HepG2 (cell line): ENCODE measurements around the gene CABLES2. TPM values are rescaled to one million over a fixed set of nuclear protein-coding genes. Genes with fewer than 3 reads are reported as not detected.
A peak's percentile ranks its signal among the peaks of the same experiment; 100 is the strongest.

Source experiments
- ATF7-NPFF ChIP-seq: sonication (generic); formaldehyde crosslinking; IDR thresholded peaks from 2 replicates; pipeline ENCODE4 v1.8.1; 2023; ENCODE audit warnings: mild to moderate bottlenecking, low read depth, missing genetic modification reagents, moderate library complexity
- GTF3A ChIP-seq: sonication (generic); formaldehyde crosslinking; conservative IDR thresholded peaks from 2 replicates; pipeline ENCODE4 v1.4.0; 2020; ENCODE audit warnings: mild to moderate bottlenecking, missing genetic modification reagents
- NFIC ChIP-seq: IDR thresholded peaks from 2 replicates; pipeline ENCODE4 v1.6.1; 2012; ENCODE audit warnings: mild to moderate bottlenecking, low read length, inconsistent platforms
- PHF21A ChIP-seq: sonication (generic); formaldehyde crosslinking; IDR thresholded peaks from 2 replicates; pipeline ENCODE4 v1.5.0; 2020; ENCODE audit warnings: mild to moderate bottlenecking, missing genetic modification reagents
- TOPORS ChIP-seq: sonication (generic); formaldehyde crosslinking; IDR thresholded peaks from 2 replicates; pipeline ENCODE4 v1.8.0; 2023; ENCODE audit warnings: mild to moderate bottlenecking, missing genetic modification reagents
- ZNF670 ChIP-seq: sonication (generic); formaldehyde crosslinking; IDR thresholded peaks from 2 replicates; pipeline ENCODE4 v1.8.0; 2022; ENCODE audit warnings: mild to moderate bottlenecking, missing genetic modification reagents, borderline replicate concordance
- ZNF674 ChIP-seq: sonication (generic); formaldehyde crosslinking; IDR thresholded peaks from 2 replicates; pipeline ENCODE4 v1.5.0; 2020; ENCODE audit warnings: low read depth, mild to moderate bottlenecking, missing genetic modification reagents
- polyA plus RNA-seq, 8 experiments: library from polyadenylated mRNA; depleted of rRNA in 3 of 8; stranded (reverse) in 7 of 8; unstranded in 1 of 8; fragments of >200 nt; fragmentation: Illumina TruSeq in 4 of 8; extraction: Trizol in 4 of 8; gene quantifications; 2 replicates each; pipeline versions ENCODE4 v1.2.1 to v1.2.3, GENCODE V29; 2011 to 2016; ENCODE audit warnings: low read depth in 4 of 8, missing spikeins in 1 of 8, mixed read lengths in 1 of 8; ENCODE audit not compliant: insufficient read depth in 1 of 8
- total RNA-seq, 5 experiments: library from RNA; depleted of rRNA; stranded (reverse); fragments of >200 nt; fragmentation: Illumina TruSeq; extraction: Trizol; gene quantifications; 2 replicates each; pipeline ENCODE4 v1.2.3, GENCODE V29; 2016; ENCODE audit warnings: low read depth in 1 of 5
- TF ChIP-seq, protein P1 (sequence below): IDR thresholded peaks from 2 replicates; pipeline ENCODE4 v1.6.1; 2016; ENCODE audit warnings: low read depth, missing genetic modification reagents, missing compliant biosample characterization
- TF ChIP-seq, protein P2 (sequence below): sonication (generic); formaldehyde crosslinking; IDR thresholded peaks from 2 replicates; pipeline ENCODE4 v1.4.0; 2020; ENCODE audit warnings: mild to moderate bottlenecking, missing genetic modification reagents
- TF ChIP-seq, protein P3 (sequence below): sonication (generic); formaldehyde crosslinking; IDR thresholded peaks from 2 replicates; pipeline ENCODE4 v1.4.0; 2020; ENCODE audit warnings: missing genetic modification reagents
- TF ChIP-seq, protein P4 (sequence below): sonication (generic); formaldehyde crosslinking; IDR thresholded peaks from 2 replicates; pipeline ENCODE4 v1.5.1; 2020; ENCODE audit warnings: missing genetic modification reagents, mild to moderate bottlenecking, borderline replicate concordance
- TF ChIP-seq, protein P5 (sequence below): fragments of 450-650 bp; IDR thresholded peaks from 2 replicates; pipeline ENCODE4 v1.6.1; 2017; ENCODE audit warnings: mild to moderate bottlenecking
- TF ChIP-seq, protein P6 (sequence below): IDR thresholded peaks from 2 replicates; pipeline ENCODE4 v1.6.1; 2016; ENCODE audit warnings: missing compliant biosample characterization, missing genetic modification reagents, borderline replicate concordance

CABLES2 gene
- total and polyA plus RNA-seq, 2 of the 13 experiments (the other 11 are each of a cell fraction or from before 2014, with no cell fraction given), result 5.2 to 9.7 TPM

- TF ChIP-seq, protein P1, sequence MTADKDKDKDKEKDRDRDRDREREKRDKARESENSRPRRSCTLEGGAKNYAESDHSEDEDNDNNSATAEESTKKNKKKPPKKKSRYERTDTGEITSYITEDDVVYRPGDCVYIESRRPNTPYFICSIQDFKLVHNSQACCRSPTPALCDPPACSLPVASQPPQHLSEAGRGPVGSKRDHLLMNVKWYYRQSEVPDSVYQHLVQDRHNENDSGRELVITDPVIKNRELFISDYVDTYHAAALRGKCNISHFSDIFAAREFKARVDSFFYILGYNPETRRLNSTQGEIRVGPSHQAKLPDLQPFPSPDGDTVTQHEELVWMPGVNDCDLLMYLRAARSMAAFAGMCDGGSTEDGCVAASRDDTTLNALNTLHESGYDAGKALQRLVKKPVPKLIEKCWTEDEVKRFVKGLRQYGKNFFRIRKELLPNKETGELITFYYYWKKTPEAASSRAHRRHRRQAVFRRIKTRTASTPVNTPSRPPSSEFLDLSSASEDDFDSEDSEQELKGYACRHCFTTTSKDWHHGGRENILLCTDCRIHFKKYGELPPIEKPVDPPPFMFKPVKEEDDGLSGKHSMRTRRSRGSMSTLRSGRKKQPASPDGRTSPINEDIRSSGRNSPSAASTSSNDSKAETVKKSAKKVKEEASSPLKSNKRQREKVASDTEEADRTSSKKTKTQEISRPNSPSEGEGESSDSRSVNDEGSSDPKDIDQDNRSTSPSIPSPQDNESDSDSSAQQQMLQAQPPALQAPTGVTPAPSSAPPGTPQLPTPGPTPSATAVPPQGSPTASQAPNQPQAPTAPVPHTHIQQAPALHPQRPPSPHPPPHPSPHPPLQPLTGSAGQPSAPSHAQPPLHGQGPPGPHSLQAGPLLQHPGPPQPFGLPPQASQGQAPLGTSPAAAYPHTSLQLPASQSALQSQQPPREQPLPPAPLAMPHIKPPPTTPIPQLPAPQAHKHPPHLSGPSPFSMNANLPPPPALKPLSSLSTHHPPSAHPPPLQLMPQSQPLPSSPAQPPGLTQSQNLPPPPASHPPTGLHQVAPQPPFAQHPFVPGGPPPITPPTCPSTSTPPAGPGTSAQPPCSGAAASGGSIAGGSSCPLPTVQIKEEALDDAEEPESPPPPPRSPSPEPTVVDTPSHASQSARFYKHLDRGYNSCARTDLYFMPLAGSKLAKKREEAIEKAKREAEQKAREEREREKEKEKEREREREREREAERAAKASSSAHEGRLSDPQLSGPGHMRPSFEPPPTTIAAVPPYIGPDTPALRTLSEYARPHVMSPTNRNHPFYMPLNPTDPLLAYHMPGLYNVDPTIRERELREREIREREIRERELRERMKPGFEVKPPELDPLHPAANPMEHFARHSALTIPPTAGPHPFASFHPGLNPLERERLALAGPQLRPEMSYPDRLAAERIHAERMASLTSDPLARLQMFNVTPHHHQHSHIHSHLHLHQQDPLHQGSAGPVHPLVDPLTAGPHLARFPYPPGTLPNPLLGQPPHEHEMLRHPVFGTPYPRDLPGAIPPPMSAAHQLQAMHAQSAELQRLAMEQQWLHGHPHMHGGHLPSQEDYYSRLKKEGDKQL (CRISPR knock-in tag), result no peak
- TF ChIP-seq TOPORS (CRISPR knock-in tag) (0 out of 2 replicates have a peak, but pooled peaks have one; percentile 9), GTF3A (CRISPR knock-in tag) (no peak), NFIC (no peak), ZNF670 (CRISPR knock-in tag) (no peak; the same call in 1 of the 2 replicates), ZNF674 (CRISPR knock-in tag) (no peak), PHF21A (CRISPR knock-in tag) (peak; percentile 76), ATF7-NPFF (no peak; the same call in 1 of the 2 replicates)
- TF ChIP-seq, protein P2, sequence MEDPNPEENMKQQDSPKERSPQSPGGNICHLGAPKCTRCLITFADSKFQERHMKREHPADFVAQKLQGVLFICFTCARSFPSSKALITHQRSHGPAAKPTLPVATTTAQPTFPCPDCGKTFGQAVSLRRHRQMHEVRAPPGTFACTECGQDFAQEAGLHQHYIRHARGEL, result no peak; the same call in 1 of the 2 replicates
- TF ChIP-seq, protein P3, sequence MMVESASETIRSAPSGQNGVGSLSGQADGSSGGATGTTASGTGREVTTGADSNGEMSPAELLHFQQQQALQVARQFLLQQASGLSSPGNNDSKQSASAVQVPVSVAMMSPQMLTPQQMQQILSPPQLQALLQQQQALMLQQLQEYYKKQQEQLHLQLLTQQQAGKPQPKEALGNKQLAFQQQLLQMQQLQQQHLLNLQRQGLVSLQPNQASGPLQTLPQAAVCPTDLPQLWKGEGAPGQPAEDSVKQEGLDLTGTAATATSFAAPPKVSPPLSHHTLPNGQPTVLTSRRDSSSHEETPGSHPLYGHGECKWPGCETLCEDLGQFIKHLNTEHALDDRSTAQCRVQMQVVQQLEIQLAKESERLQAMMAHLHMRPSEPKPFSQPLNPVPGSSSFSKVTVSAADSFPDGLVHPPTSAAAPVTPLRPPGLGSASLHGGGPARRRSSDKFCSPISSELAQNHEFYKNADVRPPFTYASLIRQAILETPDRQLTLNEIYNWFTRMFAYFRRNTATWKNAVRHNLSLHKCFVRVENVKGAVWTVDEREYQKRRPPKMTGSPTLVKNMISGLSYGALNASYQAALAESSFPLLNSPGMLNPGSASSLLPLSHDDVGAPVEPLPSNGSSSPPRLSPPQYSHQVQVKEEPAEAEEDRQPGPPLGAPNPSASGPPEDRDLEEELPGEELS, result peak; percentile 46; the same call in 1 of the 2 replicates
- TF ChIP-seq, protein P4, sequence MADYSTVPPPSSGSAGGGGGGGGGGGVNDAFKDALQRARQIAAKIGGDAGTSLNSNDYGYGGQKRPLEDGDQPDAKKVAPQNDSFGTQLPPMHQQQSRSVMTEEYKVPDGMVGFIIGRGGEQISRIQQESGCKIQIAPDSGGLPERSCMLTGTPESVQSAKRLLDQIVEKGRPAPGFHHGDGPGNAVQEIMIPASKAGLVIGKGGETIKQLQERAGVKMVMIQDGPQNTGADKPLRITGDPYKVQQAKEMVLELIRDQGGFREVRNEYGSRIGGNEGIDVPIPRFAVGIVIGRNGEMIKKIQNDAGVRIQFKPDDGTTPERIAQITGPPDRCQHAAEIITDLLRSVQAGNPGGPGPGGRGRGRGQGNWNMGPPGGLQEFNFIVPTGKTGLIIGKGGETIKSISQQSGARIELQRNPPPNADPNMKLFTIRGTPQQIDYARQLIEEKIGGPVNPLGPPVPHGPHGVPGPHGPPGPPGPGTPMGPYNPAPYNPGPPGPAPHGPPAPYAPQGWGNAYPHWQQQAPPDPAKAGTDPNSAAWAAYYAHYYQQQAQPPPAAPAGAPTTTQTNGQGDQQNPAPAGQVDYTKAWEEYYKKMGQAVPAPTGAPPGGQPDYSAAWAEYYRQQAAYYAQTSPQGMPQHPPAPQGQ (CRISPR knock-in tag), result no peak
- TF ChIP-seq, protein P5, sequence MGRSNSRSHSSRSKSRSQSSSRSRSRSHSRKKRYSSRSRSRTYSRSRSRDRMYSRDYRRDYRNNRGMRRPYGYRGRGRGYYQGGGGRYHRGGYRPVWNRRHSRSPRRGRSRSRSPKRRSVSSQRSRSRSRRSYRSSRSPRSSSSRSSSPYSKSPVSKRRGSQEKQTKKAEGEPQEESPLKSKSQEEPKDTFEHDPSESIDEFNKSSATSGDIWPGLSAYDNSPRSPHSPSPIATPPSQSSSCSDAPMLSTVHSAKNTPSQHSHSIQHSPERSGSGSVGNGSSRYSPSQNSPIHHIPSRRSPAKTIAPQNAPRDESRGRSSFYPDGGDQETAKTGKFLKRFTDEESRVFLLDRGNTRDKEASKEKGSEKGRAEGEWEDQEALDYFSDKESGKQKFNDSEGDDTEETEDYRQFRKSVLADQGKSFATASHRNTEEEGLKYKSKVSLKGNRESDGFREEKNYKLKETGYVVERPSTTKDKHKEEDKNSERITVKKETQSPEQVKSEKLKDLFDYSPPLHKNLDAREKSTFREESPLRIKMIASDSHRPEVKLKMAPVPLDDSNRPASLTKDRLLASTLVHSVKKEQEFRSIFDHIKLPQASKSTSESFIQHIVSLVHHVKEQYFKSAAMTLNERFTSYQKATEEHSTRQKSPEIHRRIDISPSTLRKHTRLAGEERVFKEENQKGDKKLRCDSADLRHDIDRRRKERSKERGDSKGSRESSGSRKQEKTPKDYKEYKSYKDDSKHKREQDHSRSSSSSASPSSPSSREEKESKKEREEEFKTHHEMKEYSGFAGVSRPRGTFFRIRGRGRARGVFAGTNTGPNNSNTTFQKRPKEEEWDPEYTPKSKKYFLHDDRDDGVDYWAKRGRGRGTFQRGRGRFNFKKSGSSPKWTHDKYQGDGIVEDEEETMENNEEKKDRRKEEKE, result no peak
- TF ChIP-seq, protein P6, sequence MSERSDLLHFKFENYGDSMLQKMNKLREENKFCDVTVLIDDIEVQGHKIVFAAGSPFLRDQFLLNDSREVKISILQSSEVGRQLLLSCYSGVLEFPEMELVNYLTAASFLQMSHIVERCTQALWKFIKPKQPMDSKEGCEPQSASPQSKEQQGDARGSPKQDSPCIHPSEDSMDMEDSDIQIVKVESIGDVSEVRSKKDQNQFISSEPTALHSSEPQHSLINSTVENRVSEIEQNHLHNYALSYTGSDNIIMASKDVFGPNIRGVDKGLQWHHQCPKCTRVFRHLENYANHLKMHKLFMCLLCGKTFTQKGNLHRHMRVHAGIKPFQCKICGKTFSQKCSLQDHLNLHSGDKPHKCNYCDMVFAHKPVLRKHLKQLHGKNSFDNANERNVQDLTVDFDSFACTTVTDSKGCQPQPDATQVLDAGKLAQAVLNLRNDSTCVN (CRISPR knock-in tag), result no peak
These were observed 40.5 kb downstream of the CABLES2 start (continued) for GRCh38 chr20:62366370-62367135.
